WTC11 (cell line): ENCODE measurements around the gene BOLA3.

Source experiments
- CBFB ChIP-seq: sonication (generic); formaldehyde crosslinking; IDR thresholded peaks from 2 replicates; pipeline ENCODE4 v1.8.1; 2022; ENCODE audit warnings: mild to moderate bottlenecking, low read depth, missing genetic modification reagents
- EMX1 ChIP-seq: fragments of 250-450 bp; sonication (Bioruptor Pico); IDR thresholded peaks from 2 replicates; pipeline ENCODE4 v1.8.0; 2021; ENCODE audit warnings: mild to moderate bottlenecking
- GABPB1 ChIP-seq: sonication (generic); formaldehyde crosslinking; IDR thresholded peaks from 2 replicates; pipeline ENCODE4 v1.8.1; 2023; ENCODE audit warnings: mild to moderate bottlenecking, missing genetic modification reagents
- NFYB ChIP-seq: sonication (generic); formaldehyde crosslinking; conservative IDR thresholded peaks from 2 replicates; pipeline ENCODE4 v1.8.0; 2022; ENCODE audit warnings: low read depth, missing genetic modification reagents
- TF ChIP-seq, protein P1 (sequence below): sonication (generic); formaldehyde crosslinking; IDR thresholded peaks from 2 replicates; pipeline ENCODE4 v1.8.1; 2023; ENCODE audit warnings: mild to moderate bottlenecking, moderate library complexity, missing genetic modification reagents
- TF ChIP-seq, protein P2 (sequence below): fragments of 200-600 bp; IDR thresholded peaks from 2 replicates; pipeline ENCODE4 v1.8.0; 2022; ENCODE audit warnings: antibody characterized with exemption

DNA sequence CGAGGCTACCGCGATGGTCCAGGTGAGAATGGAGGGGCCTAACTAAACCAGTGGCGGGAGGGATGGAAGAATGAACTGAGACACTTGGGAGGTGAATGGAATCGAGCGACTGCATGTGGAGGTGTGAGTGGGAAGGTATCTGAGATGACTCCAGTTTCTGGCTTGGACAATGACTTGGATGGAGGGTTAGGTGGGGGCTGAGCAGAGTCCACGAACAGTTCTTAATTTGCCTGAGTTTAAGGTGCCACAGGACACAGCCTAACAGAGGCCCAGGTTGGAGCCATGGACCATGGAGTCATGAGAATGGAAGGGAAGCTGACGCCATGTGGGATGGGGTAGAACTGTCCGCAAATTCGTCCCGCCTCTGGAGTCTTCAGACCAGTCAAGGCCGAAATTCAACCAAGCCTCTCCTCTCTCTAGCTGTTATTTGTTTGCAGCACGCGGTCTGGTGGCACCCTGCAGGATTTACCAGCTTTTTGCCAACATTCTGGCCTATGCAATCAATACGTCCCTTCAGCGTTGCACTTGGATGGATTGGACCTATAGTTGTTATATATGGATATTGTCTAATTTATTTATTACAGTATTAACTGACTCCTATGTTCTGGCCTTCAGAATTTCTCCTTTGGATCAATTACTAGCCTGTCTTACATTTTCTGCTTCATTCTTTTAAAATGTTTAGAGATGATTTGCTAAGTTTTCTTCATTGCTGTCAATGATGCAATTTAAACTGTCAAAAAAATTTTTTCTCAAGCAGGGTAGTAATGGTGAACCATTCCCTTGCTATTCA, 940 bp upstream of the BOLA3 start:
- no peak for TF ChIP-seq CBFB (CRISPR knock-in tag)
- TF ChIP-seq, protein P1, sequence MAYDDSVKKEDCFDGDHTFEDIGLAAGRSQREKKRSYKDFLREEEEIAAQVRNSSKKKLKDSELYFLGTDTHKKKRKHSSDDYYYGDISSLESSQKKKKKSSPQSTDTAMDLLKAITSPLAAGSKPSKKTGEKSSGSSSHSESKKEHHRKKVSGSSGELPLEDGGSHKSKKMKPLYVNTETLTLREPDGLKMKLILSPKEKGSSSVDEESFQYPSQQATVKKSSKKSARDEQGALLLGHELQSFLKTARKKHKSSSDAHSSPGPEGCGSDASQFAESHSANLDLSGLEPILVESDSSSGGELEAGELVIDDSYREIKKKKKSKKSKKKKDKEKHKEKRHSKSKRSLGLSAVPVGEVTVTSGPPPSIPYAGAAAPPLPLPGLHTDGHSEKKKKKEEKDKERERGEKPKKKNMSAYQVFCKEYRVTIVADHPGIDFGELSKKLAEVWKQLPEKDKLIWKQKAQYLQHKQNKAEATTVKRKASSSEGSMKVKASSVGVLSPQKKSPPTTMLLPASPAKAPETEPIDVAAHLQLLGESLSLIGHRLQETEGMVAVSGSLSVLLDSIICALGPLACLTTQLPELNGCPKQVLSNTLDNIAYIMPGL (CRISPR knock-in tag), result no peak
- TF ChIP-seq NFYB (CRISPR knock-in tag), result no peak
- TF ChIP-seq, protein P2, sequence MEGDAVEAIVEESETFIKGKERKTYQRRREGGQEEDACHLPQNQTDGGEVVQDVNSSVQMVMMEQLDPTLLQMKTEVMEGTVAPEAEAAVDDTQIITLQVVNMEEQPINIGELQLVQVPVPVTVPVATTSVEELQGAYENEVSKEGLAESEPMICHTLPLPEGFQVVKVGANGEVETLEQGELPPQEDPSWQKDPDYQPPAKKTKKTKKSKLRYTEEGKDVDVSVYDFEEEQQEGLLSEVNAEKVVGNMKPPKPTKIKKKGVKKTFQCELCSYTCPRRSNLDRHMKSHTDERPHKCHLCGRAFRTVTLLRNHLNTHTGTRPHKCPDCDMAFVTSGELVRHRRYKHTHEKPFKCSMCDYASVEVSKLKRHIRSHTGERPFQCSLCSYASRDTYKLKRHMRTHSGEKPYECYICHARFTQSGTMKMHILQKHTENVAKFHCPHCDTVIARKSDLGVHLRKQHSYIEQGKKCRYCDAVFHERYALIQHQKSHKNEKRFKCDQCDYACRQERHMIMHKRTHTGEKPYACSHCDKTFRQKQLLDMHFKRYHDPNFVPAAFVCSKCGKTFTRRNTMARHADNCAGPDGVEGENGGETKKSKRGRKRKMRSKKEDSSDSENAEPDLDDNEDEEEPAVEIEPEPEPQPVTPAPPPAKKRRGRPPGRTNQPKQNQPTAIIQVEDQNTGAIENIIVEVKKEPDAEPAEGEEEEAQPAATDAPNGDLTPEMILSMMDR, result no peak
- no peak for TF ChIP-seq EMX1 (CRISPR knock-in tag)
- no peak for TF ChIP-seq GABPB1 (CRISPR knock-in tag)
